ENCODE results near the gene RASL11B. TPM values are rescaled to one million over a fixed set of nuclear protein-coding genes. Genes with fewer than 3 reads are reported as not detected.

Gene RASL11B
- total RNA-seq, 1 experiment from 2014 or later: 1.7 TPM

GRCh38 chr4:52837716-52838558 lies 24.2 kb upstream of the RASL11B start:
- H3K36me3 ChIP-seq: no peaks in the 10 kb centered on the region
- H3K4me3 ChIP-seq: no peak overlapping the region
- peaks cover 13% of the 10 kb centered on the region for H3K4me1 ChIP-seq (replicated peaks)
- DNase-seq (ENCODE audit: low read depth in 1 of 2, low spot score in 2 of 2): peak; percentile 73 to 74
- H3K27ac ChIP-seq: peak overlapping the region; percentile 48
- no peaks in the 10 kb centered on the region for H3K9me3 ChIP-seq (replicated peaks)
- H3K27me3 ChIP-seq (replicated peaks): no peaks in the 10 kb centered on the region

GRCh38 chr4:52838729-52839586 lies 23.2 kb upstream of the RASL11B start:
- Histone ChIP-seq H3K4me1 (replicated peaks) (peaks cover 13% of the 10 kb centered on the region), H3K27ac (no peak overlapping the region), H3K4me3 (no peak overlapping the region), H3K36me3 (no peaks in the 10 kb centered on the region), H3K27me3 (replicated peaks) (no peaks in the 10 kb centered on the region), H3K9me3 (replicated peaks) (no peaks in the 10 kb centered on the region)
- no peak for DNase-seq (ENCODE audit: low read depth in 1 of 2, low spot score in 2 of 2)

GRCh38 chr4:52840531-52841370 lies 21.4 kb upstream of the RASL11B start:
- no peak for DNase-seq (ENCODE audit: low read depth in 1 of 2, low spot score in 2 of 2)
- Histone ChIP-seq H3K4me3 (no peak overlapping the region), H3K27ac (no peak overlapping the region), H3K36me3 (no peaks in the 10 kb centered on the region), H3K9me3 (replicated peaks) (no peaks in the 10 kb centered on the region), H3K27me3 (replicated peaks) (no peaks in the 10 kb centered on the region), H3K4me1 (replicated peaks) (peaks cover 13% of the 10 kb centered on the region)

- Histone ChIP-seq H3K27ac (no peak overlapping the region), H3K4me3 (no peak overlapping the region), H3K36me3 (no peaks in the 10 kb centered on the region), H3K9me3 (replicated peaks) (no peaks in the 10 kb centered on the region), H3K27me3 (replicated peaks) (no peaks in the 10 kb centered on the region), H3K4me1 (replicated peaks) (peaks cover 13% of the 10 kb centered on the region)
- no peak for DNase-seq (ENCODE audit: low read depth in 1 of 2, low spot score in 2 of 2)
Observed at GRCh38 chr4:52841682-52842456, 20.2 kb upstream of the RASL11B start.

- no peaks in the 10 kb centered on the region for H3K27me3 ChIP-seq (replicated peaks)
- no peak for DNase-seq (ENCODE audit: low read depth in 1 of 2, low spot score in 2 of 2)
- no peaks in the 10 kb centered on the region for H3K9me3 ChIP-seq (replicated peaks)
- no peaks in the 10 kb centered on the region for H3K36me3 ChIP-seq
- peaks cover 8% of the 10 kb centered on the region for H3K4me1 ChIP-seq (replicated peaks)
- no peak overlapping the region for H3K27ac ChIP-seq
- no peak overlapping the region for H3K4me3 ChIP-seq
Observed at GRCh38 chr4:52842792-52843191, 19.3 kb upstream of the RASL11B start.

GRCh38 chr4:52843351-52843750 lies 18.8 kb upstream of the RASL11B start:
- H3K27me3 ChIP-seq (replicated peaks): no peaks in the 10 kb centered on the region
- H3K4me3 ChIP-seq: no peak overlapping the region
- no peak for DNase-seq (ENCODE audit: low read depth in 1 of 2, low spot score in 2 of 2)
- no peaks in the 10 kb centered on the region for H3K9me3 ChIP-seq (replicated peaks)
- peaks cover 4% of the 10 kb centered on the region for H3K4me1 ChIP-seq (replicated peaks)
- no peak overlapping the region for H3K27ac ChIP-seq
- H3K36me3 ChIP-seq: no peaks in the 10 kb centered on the region

- Histone ChIP-seq H3K4me3 (no peak overlapping the region), H3K4me1 (replicated peaks) (no peaks in the 10 kb centered on the region), H3K27ac (no peak overlapping the region), H3K27me3 (replicated peaks) (no peaks in the 10 kb centered on the region), H3K36me3 (no peaks in the 10 kb centered on the region), H3K9me3 (replicated peaks) (no peaks in the 10 kb centered on the region)
- DNase-seq (ENCODE audit: low read depth in 1 of 2, low spot score in 2 of 2): no peak
Observed at GRCh38 chr4:52843958-52844357, 18.2 kb upstream of the RASL11B start.

- H3K36me3 ChIP-seq: no peaks in the 10 kb centered on the region
- H3K27me3 ChIP-seq (replicated peaks): no peaks in the 10 kb centered on the region
- no peaks in the 10 kb centered on the region for H3K9me3 ChIP-seq (replicated peaks)
- no peaks in the 10 kb centered on the region for H3K4me1 ChIP-seq (replicated peaks)
- no peak overlapping the region for H3K4me3 ChIP-seq
- H3K27ac ChIP-seq: no peak overlapping the region
- no peak for DNase-seq (ENCODE audit: low read depth in 1 of 2, low spot score in 2 of 2)
Observed at GRCh38 chr4:52844596-52844995, 17.5 kb upstream of the RASL11B start.

- Histone ChIP-seq H3K9me3 (replicated peaks) (no peaks in the 10 kb centered on the region), H3K4me1 (replicated peaks) (no peaks in the 10 kb centered on the region), H3K27me3 (replicated peaks) (no peaks in the 10 kb centered on the region), H3K36me3 (no peaks in the 10 kb centered on the region), H3K4me3 (no peak overlapping the region), H3K27ac (no peak overlapping the region)
- DNase-seq (ENCODE audit: low read depth in 1 of 2, low spot score in 2 of 2): no peak
Observed at GRCh38 chr4:52846502-52846901, 15.6 kb upstream of the RASL11B start.

- no peak for DNase-seq (ENCODE audit: low read depth in 1 of 2, low spot score in 2 of 2)
Observed at GRCh38 chr4:52848254-52848653, 13.9 kb upstream of the RASL11B start.

GRCh38 chr4:52850406-52851124 lies 11.6 kb upstream of the RASL11B start:
- no peaks in the 10 kb centered on the region for H3K9me3 ChIP-seq (replicated peaks)
- DNase-seq (ENCODE audit: low read depth in 1 of 2, low spot score in 2 of 2): no peak
- H3K36me3 ChIP-seq: no peaks in the 10 kb centered on the region
- peaks cover 11% of the 10 kb centered on the region for H3K4me1 ChIP-seq (replicated peaks)
- H3K4me3 ChIP-seq: no peak overlapping the region
- H3K27me3 ChIP-seq (replicated peaks): no peaks in the 10 kb centered on the region
- H3K27ac ChIP-seq: no peak overlapping the region

More at GRCh38 chr4:52848254-52848653, 13.9 kb upstream of the RASL11B start:
- no peaks in the 10 kb centered on the region for H3K36me3 ChIP-seq
- H3K4me1 ChIP-seq (replicated peaks): peaks cover 5% of the 10 kb centered on the region
- H3K27me3 ChIP-seq (replicated peaks): no peaks in the 10 kb centered on the region
- no peak overlapping the region for H3K4me3 ChIP-seq
- H3K27ac ChIP-seq: no peak overlapping the region
- H3K9me3 ChIP-seq (replicated peaks): no peaks in the 10 kb centered on the region

- H3K27ac ChIP-seq: no peak overlapping the region
- no peaks in the 10 kb centered on the region for H3K9me3 ChIP-seq (replicated peaks)
- H3K4me3 ChIP-seq: no peak overlapping the region
- no peak for DNase-seq (ENCODE audit: low read depth in 1 of 2, low spot score in 2 of 2)
- H3K4me1 ChIP-seq (replicated peaks): peaks cover 11% of the 10 kb centered on the region
- H3K27me3 ChIP-seq (replicated peaks): no peaks in the 10 kb centered on the region
- no peaks in the 10 kb centered on the region for H3K36me3 ChIP-seq
Observed at GRCh38 chr4:52852041-52852440, 10.1 kb upstream of the RASL11B start.
